Neural progenitor cell (in vitro differentiated cells): ENCODE data around the gene ID1.

Source experiments
- EZH2 ChIP-seq: fragments of 200-600 bp; sonication (generic); IDR thresholded peaks from 2 replicates; pipeline ENCODE4 v1.6.1; 2017; ENCODE audit warnings: antibody characterized with exemption, mild to moderate bottlenecking, moderate library complexity
- EZH2phosphoT487 ChIP-seq: fragments of 200-600 bp; sonication (generic); IDR thresholded peaks from 2 replicates; pipeline ENCODE4 v1.6.1; 2017; ENCODE audit warnings: antibody characterized with exemption
- TF ChIP-seq, protein P1 (sequence below): fragments of 200-600 bp; sonication (generic); IDR thresholded peaks from 2 replicates; pipeline ENCODE4 v1.5.1; 2017; ENCODE audit warnings: antibody characterized with exemption, mild to moderate bottlenecking

DNA sequence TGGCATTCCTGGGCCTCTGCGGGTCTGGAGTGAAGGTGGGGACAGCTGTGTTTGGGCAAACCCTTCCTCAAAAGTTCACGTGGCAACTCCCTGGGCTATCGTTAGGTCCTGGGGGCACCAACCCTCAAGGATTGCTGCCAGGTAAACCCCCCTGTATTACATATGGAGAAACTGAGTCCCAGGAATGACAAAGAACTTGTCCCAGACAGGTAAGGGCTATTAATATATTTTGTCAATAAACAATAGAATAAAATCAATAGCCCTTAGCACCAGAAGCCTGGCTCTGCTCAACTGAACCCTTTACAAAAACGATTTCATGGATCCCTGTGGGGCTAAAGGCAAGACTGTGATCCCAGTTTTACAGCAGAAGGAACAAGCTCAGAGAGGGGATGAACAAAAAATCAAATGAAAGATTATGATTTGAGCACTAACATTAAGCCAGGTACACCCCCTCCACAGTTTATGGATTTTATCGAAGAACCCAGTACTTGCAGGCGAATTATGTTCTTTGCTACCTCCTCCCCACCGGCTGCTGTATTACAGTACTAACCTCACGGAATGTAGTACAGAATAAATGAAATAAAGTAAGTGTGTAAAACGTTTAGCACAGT lies 2.7 kb downstream of the ID1 start:
- TF ChIP-seq, protein P1, sequence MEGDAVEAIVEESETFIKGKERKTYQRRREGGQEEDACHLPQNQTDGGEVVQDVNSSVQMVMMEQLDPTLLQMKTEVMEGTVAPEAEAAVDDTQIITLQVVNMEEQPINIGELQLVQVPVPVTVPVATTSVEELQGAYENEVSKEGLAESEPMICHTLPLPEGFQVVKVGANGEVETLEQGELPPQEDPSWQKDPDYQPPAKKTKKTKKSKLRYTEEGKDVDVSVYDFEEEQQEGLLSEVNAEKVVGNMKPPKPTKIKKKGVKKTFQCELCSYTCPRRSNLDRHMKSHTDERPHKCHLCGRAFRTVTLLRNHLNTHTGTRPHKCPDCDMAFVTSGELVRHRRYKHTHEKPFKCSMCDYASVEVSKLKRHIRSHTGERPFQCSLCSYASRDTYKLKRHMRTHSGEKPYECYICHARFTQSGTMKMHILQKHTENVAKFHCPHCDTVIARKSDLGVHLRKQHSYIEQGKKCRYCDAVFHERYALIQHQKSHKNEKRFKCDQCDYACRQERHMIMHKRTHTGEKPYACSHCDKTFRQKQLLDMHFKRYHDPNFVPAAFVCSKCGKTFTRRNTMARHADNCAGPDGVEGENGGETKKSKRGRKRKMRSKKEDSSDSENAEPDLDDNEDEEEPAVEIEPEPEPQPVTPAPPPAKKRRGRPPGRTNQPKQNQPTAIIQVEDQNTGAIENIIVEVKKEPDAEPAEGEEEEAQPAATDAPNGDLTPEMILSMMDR: no peak
- TF ChIP-seq EZH2 (no peak), EZH2phosphoT487 (no peak)
